ENCODE measurements around the gene DNM2.

DNA sequence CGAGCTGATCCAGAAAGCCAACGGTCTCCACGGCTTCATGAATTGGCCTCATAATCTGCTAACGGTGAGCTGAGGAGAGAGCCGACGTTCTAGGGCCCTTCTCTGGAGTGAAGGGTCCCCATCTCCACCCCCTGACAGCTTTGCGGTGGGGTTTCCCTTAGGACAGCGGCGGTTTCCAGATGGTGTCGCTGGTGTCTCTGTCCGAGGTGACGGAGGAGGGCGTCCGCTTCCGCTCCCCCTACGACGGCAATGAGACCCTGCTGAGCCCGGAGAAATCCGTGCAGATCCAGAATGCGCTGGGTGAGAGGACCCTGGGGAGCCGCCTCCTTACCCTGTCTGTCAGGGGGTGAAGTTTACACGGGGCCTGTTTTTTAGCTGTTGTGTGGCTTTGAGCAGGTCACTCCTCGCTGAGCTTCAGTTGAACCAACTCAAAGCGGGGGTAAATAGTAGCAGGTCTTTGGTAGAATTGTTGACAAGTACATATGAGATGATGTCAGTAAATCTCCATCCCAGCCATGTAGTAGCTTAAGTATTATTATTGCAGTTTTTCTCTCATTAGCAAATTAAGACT is 15.8 kb upstream of the DNM2 start:
- TF ChIP-seq, protein P1, sequence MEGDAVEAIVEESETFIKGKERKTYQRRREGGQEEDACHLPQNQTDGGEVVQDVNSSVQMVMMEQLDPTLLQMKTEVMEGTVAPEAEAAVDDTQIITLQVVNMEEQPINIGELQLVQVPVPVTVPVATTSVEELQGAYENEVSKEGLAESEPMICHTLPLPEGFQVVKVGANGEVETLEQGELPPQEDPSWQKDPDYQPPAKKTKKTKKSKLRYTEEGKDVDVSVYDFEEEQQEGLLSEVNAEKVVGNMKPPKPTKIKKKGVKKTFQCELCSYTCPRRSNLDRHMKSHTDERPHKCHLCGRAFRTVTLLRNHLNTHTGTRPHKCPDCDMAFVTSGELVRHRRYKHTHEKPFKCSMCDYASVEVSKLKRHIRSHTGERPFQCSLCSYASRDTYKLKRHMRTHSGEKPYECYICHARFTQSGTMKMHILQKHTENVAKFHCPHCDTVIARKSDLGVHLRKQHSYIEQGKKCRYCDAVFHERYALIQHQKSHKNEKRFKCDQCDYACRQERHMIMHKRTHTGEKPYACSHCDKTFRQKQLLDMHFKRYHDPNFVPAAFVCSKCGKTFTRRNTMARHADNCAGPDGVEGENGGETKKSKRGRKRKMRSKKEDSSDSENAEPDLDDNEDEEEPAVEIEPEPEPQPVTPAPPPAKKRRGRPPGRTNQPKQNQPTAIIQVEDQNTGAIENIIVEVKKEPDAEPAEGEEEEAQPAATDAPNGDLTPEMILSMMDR (IDR thresholded peaks at IDR 0.05): no peak
- no peak for TF ChIP-seq EP300 (IDR thresholded peaks at IDR 0.05)
- no peak for TF ChIP-seq POLR2AphosphoS5 (IDR thresholded peaks at IDR 0.05)
